Erythroblast (primary cell): ENCODE results near the gene FAM180A.

Experiments
- GATA1 ChIP-seq: IDR thresholded peaks from 2 replicates; pipeline ENCODE4 v1.6.1; 2011; ENCODE audit warnings: low read depth, mild to moderate bottlenecking, control low read depth, low read length, moderate library complexity
- POLR2A ChIP-seq: IDR thresholded peaks from 2 replicates; pipeline ENCODE4 v1.6.1; 2011; ENCODE audit warnings: mild to moderate bottlenecking, low read length

GRCh38 chr7:135789956-135790355 is 41.3 kb upstream of the FAM180A start:
- TF ChIP-seq POLR2A = no peak
- TF ChIP-seq GATA1 = no peak
